ENCODE data around the gene ARMC7.

DNA sequence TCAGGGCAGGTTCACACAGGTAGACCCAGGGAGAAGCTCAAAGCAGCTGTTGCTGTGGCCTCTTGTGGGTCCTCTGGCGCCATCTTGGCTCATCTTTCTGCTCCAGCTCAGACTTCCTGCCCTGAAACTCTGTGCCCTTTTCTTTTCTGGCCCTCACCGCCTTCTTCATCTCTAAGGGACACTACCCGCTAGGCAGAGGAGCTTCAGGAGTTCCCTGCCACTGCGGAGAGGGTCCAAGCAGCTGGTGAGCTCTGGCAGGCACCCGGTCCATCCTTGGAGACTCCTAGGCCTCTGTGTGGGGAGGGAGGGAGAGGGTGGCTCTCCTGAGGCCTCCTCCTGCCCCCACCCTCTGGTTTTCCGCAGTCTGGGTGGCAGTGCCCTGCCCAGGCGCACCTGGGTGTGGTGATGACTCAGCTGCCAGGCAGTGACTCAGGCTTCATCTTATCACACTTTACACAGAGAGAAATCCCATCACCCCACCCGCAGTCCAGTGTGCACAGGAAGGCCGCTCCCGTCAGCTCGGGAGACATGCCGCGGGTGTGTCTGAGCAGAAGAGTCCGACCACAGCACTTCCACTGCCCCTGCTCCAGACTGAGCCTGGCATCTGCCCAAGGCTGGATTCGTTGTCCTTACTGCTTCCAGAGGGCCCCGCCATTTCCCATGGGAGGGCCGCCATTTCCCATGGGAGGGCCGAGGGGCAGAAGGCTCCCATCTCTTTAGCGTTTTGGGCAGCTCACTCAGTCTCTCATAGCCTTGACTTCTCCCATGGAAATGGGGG lies 14.5 kb downstream of the ARMC7 start:
- TF ChIP-seq, protein P1, sequence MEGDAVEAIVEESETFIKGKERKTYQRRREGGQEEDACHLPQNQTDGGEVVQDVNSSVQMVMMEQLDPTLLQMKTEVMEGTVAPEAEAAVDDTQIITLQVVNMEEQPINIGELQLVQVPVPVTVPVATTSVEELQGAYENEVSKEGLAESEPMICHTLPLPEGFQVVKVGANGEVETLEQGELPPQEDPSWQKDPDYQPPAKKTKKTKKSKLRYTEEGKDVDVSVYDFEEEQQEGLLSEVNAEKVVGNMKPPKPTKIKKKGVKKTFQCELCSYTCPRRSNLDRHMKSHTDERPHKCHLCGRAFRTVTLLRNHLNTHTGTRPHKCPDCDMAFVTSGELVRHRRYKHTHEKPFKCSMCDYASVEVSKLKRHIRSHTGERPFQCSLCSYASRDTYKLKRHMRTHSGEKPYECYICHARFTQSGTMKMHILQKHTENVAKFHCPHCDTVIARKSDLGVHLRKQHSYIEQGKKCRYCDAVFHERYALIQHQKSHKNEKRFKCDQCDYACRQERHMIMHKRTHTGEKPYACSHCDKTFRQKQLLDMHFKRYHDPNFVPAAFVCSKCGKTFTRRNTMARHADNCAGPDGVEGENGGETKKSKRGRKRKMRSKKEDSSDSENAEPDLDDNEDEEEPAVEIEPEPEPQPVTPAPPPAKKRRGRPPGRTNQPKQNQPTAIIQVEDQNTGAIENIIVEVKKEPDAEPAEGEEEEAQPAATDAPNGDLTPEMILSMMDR (IDR thresholded peaks at IDR 0.05) = no peak
- TF ChIP-seq POLR2AphosphoS5 (IDR thresholded peaks at IDR 0.05; ENCODE audit: insufficient read depth in 1 of 2, low read depth in 1 of 2) (peak; percentile 75 to 76), POLR2A (IDR thresholded peaks at IDR 0.05) (no peak)
